ENCODE data around the gene ASIC2.
A peak's percentile ranks its signal among the peaks of the same experiment; 100 is the strongest.

Gene ASIC2

DNA sequence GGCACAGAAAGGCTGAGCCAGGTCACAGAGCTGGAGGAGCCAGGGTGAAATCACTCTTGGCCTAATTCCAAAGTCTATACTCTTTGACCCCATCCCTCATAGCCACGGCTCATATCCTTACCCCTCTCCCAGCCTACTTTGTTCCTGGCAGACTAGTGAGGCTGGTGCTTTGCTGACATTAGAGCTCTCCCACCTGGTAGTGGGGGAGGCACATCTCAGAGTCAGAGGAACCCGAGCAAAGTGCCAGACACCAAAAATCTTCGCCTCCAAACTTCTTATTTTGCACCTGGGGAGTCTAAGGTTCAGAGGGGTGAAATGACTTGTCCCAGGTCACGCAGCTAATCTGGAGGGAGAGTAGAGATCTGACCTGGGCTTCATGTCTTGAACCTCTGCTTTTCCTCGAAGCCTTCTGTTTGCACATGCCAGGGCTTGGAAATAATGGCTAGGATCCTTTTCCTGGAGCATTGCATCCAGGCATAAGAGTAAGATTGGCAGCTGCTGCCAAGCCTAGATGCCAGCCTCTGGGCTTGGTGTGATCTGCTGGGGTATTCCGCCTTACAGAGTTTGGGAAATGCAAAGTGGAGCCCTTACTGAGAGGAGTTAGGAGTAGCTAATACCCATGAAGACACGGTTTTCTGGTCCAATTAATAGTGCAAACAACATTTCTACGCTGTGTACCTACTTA, 174.6 kb downstream of the ASIC2 start:
- peaks cover 0 to 2% of the 10 kb centered on the region in 2 donors for H3K27me3 ChIP-seq (ENCODE audit: control insufficient read depth in 1 of 2, insufficient read depth in 2 of 2, low read length in 2 of 2)
- no peak overlapping the region for H3K9ac ChIP-seq (ENCODE audit: low read length in 2 of 2)
- no peaks in the 10 kb centered on the region for H3K36me3 ChIP-seq (ENCODE audit: control insufficient read depth in 2 of 2, insufficient read depth in 2 of 2, low read length in 2 of 2)
- no peaks in the 10 kb centered on the region for H3K9me3 ChIP-seq (ENCODE audit: control insufficient read depth in 2 of 2, low read length in 2 of 2)
- peaks cover 5% of the 10 kb centered on the region for H3K4me1 ChIP-seq (ENCODE audit: control insufficient read depth, insufficient read depth, low read length)
- no peak overlapping the region for H3K4me3 ChIP-seq (ENCODE audit: low read length in 2 of 2)
- H3K27ac ChIP-seq (ENCODE audit: low read length): no peak overlapping the region

DNA sequence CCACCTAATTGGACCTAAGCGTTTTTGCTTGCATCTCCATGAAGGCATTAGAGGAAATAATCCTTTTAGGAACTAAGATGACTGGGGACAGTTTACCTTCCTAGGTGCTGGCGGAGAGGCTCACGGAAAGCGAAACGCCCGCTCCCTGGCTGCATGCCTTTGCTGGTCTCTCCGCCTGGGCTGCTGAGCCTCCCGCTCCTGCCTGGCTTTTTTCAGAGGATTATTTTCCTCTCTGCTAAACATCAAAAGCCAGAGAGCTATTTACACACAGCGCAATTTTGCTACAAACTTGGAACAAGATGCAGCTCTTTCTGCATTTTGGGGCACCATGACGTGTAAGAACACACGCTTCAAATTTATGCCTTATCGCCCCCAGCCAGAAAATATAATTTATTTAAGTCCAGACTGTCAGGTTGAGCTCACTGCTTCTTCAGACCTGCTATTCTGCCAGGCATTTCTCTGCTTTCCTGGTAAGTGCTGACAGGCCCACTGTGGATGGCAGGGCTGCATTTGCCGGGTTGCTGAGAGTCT, 177.0 kb downstream of the ASIC2 start:
- H3K27ac ChIP-seq (ENCODE audit: low read length): no peak overlapping the region
- no peaks in the 10 kb centered on the region for H3K27me3 ChIP-seq (ENCODE audit: control insufficient read depth in 1 of 2, insufficient read depth in 2 of 2, low read length in 2 of 2)
- H3K4me3 ChIP-seq (ENCODE audit: low read length in 2 of 2): peak overlapping the region in 1 of 2 donors; percentile 29
- H3K9me3 ChIP-seq (ENCODE audit: control insufficient read depth in 2 of 2, low read length in 2 of 2): no peaks in the 10 kb centered on the region
- H3K4me1 ChIP-seq (ENCODE audit: control insufficient read depth, insufficient read depth, low read length): peaks cover 5% of the 10 kb centered on the region
- H3K9ac ChIP-seq (ENCODE audit: low read length in 2 of 2): no peak overlapping the region
- no peaks in the 10 kb centered on the region for H3K36me3 ChIP-seq (ENCODE audit: control insufficient read depth in 2 of 2, insufficient read depth in 2 of 2, low read length in 2 of 2)

GRCh38 chr17:33115366-33115765, 177.7 kb downstream of the ASIC2 start:
- no peak overlapping the region for H3K4me3 ChIP-seq (ENCODE audit: low read length in 2 of 2)

DNA sequence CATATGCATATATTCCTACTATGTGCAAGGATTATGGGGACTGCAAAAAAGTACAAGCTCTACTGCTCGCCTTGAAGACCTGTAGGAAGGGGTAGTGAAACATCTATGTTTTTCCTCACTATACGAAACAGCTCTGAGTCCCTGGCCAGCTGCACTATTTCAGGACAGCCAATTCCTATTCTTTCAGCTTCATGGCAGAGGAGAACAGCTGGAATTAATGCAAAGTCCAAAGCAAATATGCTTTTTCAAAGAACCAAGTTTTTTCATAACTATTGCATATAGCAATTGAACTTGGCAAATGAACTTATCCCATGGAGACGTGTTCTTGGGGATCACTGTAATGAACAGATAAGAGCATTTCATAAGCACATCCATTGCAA, 179.1 kb downstream of the ASIC2 start:
- Histone ChIP-seq H3K9ac (ENCODE audit: low read length in 2 of 2) (no peak overlapping the region), H3K36me3 (ENCODE audit: control insufficient read depth in 2 of 2, insufficient read depth in 2 of 2, low read length in 2 of 2) (no peaks in the 10 kb centered on the region), H3K27ac (ENCODE audit: low read length) (no peak overlapping the region), H3K4me1 (ENCODE audit: control insufficient read depth, insufficient read depth, low read length) (peaks cover 5% of the 10 kb centered on the region), H3K4me3 (ENCODE audit: low read length in 2 of 2) (no peak overlapping the region), H3K27me3 (ENCODE audit: control insufficient read depth in 1 of 2, insufficient read depth in 2 of 2, low read length in 2 of 2) (peaks cover 0 to 5% of the 10 kb centered on the region in 2 donors), H3K9me3 (ENCODE audit: control insufficient read depth in 2 of 2, low read length in 2 of 2) (no peaks in the 10 kb centered on the region)

More at GRCh38 chr17:33115366-33115765, 177.7 kb downstream of the ASIC2 start:
- Histone ChIP-seq H3K9ac (ENCODE audit: low read length in 2 of 2) (no peak overlapping the region), H3K27me3 (ENCODE audit: control insufficient read depth in 1 of 2, insufficient read depth in 2 of 2, low read length in 2 of 2) (no peaks in the 10 kb centered on the region), H3K9me3 (ENCODE audit: control insufficient read depth in 2 of 2, low read length in 2 of 2) (no peaks in the 10 kb centered on the region), H3K27ac (ENCODE audit: low read length) (no peak overlapping the region), H3K4me1 (ENCODE audit: control insufficient read depth, insufficient read depth, low read length) (peaks cover 5% of the 10 kb centered on the region), H3K36me3 (ENCODE audit: control insufficient read depth in 2 of 2, insufficient read depth in 2 of 2, low read length in 2 of 2) (no peaks in the 10 kb centered on the region)

DNA sequence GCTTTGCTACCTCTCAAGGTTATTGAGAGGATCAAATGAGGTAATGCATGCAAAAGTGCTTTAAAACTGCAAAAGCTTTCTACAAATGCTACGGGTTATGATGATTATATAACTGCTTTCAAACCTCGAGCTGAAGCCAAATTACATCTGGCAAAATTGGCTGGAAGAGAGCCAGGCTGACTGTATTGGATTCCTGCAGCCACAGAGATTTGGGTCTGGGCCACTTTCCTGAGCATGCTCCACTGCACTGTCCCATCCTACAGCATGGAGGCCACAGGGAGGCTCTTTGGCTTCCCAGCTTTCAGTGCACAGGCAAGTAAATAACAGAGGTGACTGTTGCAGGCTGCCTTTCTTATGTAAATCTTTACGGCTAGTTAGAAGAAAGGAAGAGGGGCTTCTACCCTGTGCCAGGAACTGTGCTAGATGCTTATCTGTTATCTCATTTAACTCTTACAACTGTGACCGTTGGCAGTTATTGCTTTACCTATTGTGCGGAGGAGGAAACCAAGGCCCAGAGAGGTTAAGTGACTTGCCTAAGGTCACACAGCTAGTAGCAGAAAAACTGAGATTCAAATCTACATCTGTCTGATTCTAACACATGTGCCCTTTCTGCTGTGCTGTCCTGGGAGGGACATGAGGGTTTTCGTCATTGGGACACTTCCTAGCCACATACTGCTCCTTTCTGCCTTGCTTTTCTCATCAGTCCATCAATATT, 179.7 kb downstream of the ASIC2 start:
- peaks cover 5% of the 10 kb centered on the region for H3K4me1 ChIP-seq (ENCODE audit: control insufficient read depth, insufficient read depth, low read length)
- H3K36me3 ChIP-seq (ENCODE audit: control insufficient read depth in 2 of 2, insufficient read depth in 2 of 2, low read length in 2 of 2): no peaks in the 10 kb centered on the region
- H3K27ac ChIP-seq (ENCODE audit: low read length): no peak overlapping the region
- H3K27me3 ChIP-seq (ENCODE audit: control insufficient read depth in 1 of 2, insufficient read depth in 2 of 2, low read length in 2 of 2): peaks cover 0 to 5% of the 10 kb centered on the region in 2 donors
- H3K9ac ChIP-seq (ENCODE audit: low read length in 2 of 2): no peak overlapping the region
- no peak overlapping the region for H3K4me3 ChIP-seq (ENCODE audit: low read length in 2 of 2)
- no peaks in the 10 kb centered on the region for H3K9me3 ChIP-seq (ENCODE audit: control insufficient read depth in 2 of 2, low read length in 2 of 2)

DNA sequence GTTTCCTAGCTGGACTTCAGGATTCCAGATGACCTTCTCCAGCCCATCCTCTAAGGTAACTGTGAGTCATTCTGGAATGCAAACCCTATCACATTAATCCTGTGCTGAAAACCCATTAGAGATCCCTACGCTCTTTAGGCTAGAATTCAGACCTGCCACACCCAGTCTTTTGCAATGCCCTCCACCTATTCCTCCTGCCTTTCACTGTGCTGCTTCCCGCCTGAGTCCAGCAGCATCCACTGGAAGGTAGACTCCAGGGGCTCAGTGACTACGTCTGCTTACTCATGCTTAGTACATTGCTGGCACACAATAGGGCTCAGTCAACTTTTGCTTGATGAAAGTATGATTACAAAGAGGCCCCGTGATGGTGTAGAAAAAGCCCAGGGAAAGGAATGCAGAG, 180.3 kb downstream of the ASIC2 start:
- Histone ChIP-seq H3K9me3 (ENCODE audit: control insufficient read depth in 2 of 2, low read length in 2 of 2) (no peaks in the 10 kb centered on the region), H3K4me3 (ENCODE audit: low read length in 2 of 2) (no peak overlapping the region), H3K4me1 (ENCODE audit: control insufficient read depth, insufficient read depth, low read length) (peaks cover 5% of the 10 kb centered on the region), H3K36me3 (ENCODE audit: control insufficient read depth in 2 of 2, insufficient read depth in 2 of 2, low read length in 2 of 2) (no peaks in the 10 kb centered on the region), H3K27ac (ENCODE audit: low read length) (no peak overlapping the region), H3K27me3 (ENCODE audit: control insufficient read depth in 1 of 2, insufficient read depth in 2 of 2, low read length in 2 of 2) (peaks cover 0 to 5% of the 10 kb centered on the region in 2 donors), H3K9ac (ENCODE audit: low read length in 2 of 2) (no peak overlapping the region)

DNA sequence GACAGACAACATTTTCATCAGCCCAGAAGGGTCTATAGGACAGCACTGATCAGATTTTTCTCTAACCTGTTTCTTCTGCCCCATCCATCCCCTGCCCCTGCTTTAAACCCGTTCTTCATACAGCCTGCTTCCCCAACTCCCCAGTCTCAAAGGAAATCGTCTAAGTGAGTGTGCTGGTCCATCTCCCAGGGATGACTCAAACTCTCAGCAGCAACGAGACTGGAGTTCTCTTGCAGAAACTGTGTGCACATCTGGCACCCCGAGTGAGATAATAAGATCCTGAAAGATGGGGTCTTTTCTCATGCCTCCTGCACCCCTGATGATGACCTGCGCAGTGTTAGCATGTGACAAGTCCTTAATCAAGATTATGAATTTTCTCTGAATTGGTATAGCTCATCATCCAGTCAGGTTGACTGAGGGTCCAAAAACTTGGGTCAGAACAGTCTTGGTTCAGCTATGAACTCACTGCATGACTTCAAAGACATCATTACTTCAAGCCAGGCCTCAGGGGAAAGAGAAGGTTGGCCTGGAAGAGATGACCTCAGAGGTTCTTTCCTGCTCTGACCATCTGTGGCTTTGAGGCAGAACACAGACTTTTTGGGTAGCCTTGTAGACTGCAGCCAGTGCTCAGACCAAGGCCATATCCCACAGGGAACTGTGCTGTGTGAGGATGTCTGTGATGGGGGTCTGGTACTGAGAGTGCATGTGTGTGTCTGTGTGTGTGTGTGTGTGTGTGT, 183.6 kb downstream of the ASIC2 start:
- Histone ChIP-seq H3K4me1 (ENCODE audit: control insufficient read depth, insufficient read depth, low read length) (no peaks in the 10 kb centered on the region), H3K27ac (ENCODE audit: low read length) (no peak overlapping the region), H3K9ac (ENCODE audit: low read length in 2 of 2) (no peak overlapping the region), H3K9me3 (ENCODE audit: control insufficient read depth in 2 of 2, low read length in 2 of 2) (no peaks in the 10 kb centered on the region), H3K36me3 (ENCODE audit: control insufficient read depth in 2 of 2, insufficient read depth in 2 of 2, low read length in 2 of 2) (no peaks in the 10 kb centered on the region), H3K4me3 (ENCODE audit: low read length in 2 of 2) (no peak overlapping the region), H3K27me3 (ENCODE audit: control insufficient read depth in 1 of 2, insufficient read depth in 2 of 2, low read length in 2 of 2) (peaks cover 0 to 5% of the 10 kb centered on the region in 2 donors)

DNA sequence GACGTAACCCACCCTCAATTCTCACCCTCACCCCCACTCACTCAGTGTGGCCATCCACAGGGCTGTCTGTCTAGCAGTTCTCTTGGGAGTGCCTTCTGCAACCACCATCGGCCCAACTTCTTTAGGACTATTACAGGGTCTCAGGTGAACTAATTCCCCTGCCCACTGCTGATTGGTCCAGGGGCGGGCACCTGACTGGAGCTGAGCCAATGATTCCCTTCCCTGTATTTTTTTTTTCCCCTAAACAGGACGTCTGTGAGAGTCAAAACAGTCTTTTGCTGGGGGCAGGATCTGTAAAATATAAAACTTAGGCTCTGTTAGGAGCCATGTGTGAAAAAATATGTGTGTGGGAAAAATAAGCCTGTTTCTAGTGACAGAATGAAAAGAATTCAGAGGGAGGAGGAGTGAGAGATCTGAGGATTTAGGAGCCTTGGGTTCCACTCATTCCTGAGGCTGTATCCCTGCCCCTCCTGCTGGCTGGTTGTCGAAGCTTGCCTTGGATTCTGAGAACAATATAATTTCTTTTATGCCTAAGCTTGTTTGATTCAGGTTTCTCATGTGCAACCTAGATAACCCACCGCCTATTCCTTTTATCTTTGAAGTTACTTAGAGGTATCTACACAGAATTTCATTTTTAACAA, 186.4 kb downstream of the ASIC2 start:
- Histone ChIP-seq H3K4me3 (ENCODE audit: low read length in 2 of 2) (no peak overlapping the region), H3K27ac (ENCODE audit: low read length) (no peak overlapping the region), H3K9ac (ENCODE audit: low read length in 2 of 2) (no peak overlapping the region), H3K9me3 (ENCODE audit: control insufficient read depth in 2 of 2, low read length in 2 of 2) (no peaks in the 10 kb centered on the region), H3K27me3 (ENCODE audit: control insufficient read depth in 1 of 2, insufficient read depth in 2 of 2, low read length in 2 of 2) (peaks cover 0 to 5% of the 10 kb centered on the region in 2 donors), H3K36me3 (ENCODE audit: control insufficient read depth in 2 of 2, insufficient read depth in 2 of 2, low read length in 2 of 2) (no peaks in the 10 kb centered on the region), H3K4me1 (ENCODE audit: control insufficient read depth, insufficient read depth, low read length) (no peaks in the 10 kb centered on the region)

- H3K4me3 ChIP-seq (ENCODE audit: low read length in 2 of 2): no peak overlapping the region
- H3K9me3 ChIP-seq (ENCODE audit: control insufficient read depth in 2 of 2, low read length in 2 of 2): no peaks in the 10 kb centered on the region
- no peak overlapping the region for H3K27ac ChIP-seq (ENCODE audit: low read length)
- H3K36me3 ChIP-seq (ENCODE audit: control insufficient read depth in 2 of 2, insufficient read depth in 2 of 2, low read length in 2 of 2): no peaks in the 10 kb centered on the region
- peaks cover 0 to 5% of the 10 kb centered on the region in 2 donors for H3K27me3 ChIP-seq (ENCODE audit: control insufficient read depth in 1 of 2, insufficient read depth in 2 of 2, low read length in 2 of 2)
- H3K4me1 ChIP-seq (ENCODE audit: control insufficient read depth, insufficient read depth, low read length): no peaks in the 10 kb centered on the region
- no peak overlapping the region for H3K9ac ChIP-seq (ENCODE audit: low read length in 2 of 2)
Observed at GRCh38 chr17:33105911-33106310, 187.2 kb downstream of the ASIC2 start.

DNA sequence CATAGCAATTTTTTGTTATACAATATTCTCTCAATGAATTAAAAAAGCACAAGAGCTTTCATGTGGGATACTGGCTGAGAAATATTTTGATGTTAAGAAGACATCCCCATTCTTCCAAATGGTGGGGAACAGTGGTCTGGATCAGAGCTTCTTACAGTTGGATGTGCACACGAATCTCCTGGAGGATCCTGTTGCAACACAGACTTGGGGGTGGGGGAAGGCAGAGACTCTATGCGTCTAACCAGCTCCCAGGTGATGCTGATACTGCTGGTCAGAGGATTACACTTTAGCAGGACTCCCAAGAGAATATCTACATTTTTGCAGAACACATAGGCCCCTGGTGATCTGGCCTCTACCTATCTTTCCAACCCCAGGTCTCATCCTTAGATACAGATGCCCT, 193.2 kb downstream of the ASIC2 start:
- no peak overlapping the region for H3K4me3 ChIP-seq (ENCODE audit: low read length in 2 of 2)

More for the DNA sequence above, 193.2 kb downstream of the ASIC2 start:
- H3K9me3 ChIP-seq (ENCODE audit: control insufficient read depth in 2 of 2, low read length in 2 of 2): no peaks in the 10 kb centered on the region
- no peaks in the 10 kb centered on the region for H3K4me1 ChIP-seq (ENCODE audit: control insufficient read depth, insufficient read depth, low read length)
- no peaks in the 10 kb centered on the region for H3K36me3 ChIP-seq (ENCODE audit: control insufficient read depth in 2 of 2, insufficient read depth in 2 of 2, low read length in 2 of 2)
- peaks cover 0 to 4% of the 10 kb centered on the region in 2 donors for H3K27me3 ChIP-seq (ENCODE audit: control insufficient read depth in 1 of 2, insufficient read depth in 2 of 2, low read length in 2 of 2)
- H3K9ac ChIP-seq (ENCODE audit: low read length in 2 of 2): no peak overlapping the region
- H3K27ac ChIP-seq (ENCODE audit: low read length): no peak overlapping the region

All from stomach smooth muscle (tissue), 2 donors.